ENCODE data around the gene LHFPL3.

GRCh38 chr7:104903846-104904245 lies 575.4 kb downstream of the LHFPL3 start:
- TF ChIP-seq CTCF (conservative IDR thresholded peaks at IDR 0.05) = no peak
- no peak for TF ChIP-seq EZH2 (IDR thresholded peaks at IDR 0.05; ENCODE audit: low read depth)
